GM12864 (cell line): ENCODE data around the gene C20orf144.

Experiments
- DNase-seq: peaks from one replicate; pipeline ENCODE4 v3.0.0-alpha.2; 2011; ENCODE audit warnings: low read depth
- H3K4me3 ChIP-seq: 2 replicates; pipeline ENCODE4 v1.5.1; 2011; ENCODE audit warnings: mild to moderate bottlenecking, low read depth, low read length, control low read depth
- CTCF ChIP-seq: IDR thresholded peaks from 2 replicates; pipeline ENCODE4 v1.5.1; 2011; ENCODE audit warnings: low read depth, mild to moderate bottlenecking, moderate library complexity, low read length, control low read depth, inconsistent platforms; ENCODE audit errors: missing control alignments

The C20orf144 gene

GRCh38 chr20:33701629-33702450 lies 39.7 kb downstream of the C20orf144 start:
- H3K4me3 ChIP-seq, result no peak overlapping the region
- no peak for TF ChIP-seq CTCF
- DNase-seq, result no peak

DNA sequence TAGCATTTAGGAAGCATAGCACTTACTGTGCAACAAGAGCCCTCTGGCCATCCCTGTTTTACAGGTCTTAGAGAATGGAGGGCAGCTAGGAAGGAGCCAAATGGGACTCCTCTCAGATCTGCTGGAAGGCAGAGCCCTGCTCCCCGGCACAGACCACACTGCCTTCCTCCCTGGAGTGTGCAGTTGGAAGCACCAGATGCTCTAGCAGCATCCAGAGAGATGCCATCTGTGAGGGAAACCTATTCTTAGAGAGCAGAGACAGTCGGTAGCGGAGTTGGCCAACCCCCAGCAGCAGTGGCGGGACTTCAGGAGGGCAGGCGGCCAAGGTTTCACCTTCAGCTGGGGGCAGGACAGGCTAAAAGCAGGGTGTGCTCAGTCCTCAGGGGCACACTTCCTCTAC lies 40.7 kb downstream of the C20orf144 start:
- no peak overlapping the region for H3K4me3 ChIP-seq
- DNase-seq, result no peak
- TF ChIP-seq CTCF, result no peak

DNA sequence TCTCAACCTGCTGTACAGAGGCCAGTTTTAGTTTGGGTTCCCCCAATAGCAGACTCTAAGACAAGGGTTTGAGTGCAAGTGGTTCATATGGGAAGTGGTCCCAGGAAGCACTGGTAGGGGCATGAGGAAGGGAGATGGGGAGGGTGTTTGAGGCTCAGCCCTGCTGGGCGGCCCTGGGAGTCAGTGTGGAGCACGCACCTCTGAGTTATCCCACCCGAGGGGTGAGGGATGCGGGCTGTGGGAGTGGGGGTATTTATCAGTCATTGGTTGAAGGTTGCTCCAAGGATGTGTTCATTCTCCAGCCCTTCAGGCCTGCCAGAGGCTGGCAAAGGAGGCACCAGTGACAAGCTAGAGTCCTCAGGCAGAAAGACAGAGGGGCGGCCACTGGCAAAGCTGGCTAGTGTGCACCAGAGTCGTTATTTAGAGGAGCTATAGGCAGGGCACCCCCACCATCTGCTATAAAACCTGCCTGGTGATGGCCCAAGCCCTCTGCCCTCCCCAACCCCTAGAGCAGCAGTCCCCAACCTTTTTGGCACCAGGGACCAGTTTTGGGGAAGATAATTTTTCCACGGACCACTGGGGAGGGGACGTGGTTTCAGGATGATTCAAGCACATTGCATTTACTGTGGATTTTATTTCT lies 41.5 kb downstream of the C20orf144 start:
- no peak overlapping the region for H3K4me3 ChIP-seq
- no peak for DNase-seq
- no peak for TF ChIP-seq CTCF

DNA sequence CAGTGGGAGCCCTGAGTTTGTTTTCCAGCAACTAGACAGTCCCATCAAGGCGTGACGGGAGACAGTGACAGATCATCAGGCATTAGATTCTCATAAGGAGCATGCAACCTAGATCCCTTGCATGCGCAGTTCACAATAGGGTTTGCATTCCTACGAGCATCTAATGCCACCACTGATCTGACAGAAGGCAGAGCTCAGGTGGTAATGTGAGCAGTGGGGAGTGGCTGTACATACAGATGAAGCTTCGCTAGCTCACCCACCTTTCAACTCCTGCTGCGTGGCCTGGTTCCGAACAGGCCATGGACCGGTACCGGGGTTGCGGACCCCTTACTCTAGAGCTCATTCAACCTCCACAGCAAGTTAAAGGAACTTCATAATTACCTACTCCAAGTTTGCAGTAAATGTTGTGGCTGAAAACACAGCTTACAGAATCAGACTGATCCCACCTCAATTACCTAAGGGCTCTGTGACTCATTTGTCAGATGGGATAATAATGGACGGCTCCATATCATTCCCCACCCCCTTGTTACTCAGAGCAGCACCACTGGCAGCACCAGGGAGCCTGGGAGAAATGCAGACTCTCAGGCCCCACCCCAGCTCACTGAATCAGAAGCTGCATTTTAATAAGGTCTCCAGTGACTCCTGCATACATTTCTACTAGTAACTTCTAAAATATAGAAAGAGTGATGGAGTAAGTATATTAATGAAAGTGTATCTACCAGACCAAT lies 42.2 kb downstream of the C20orf144 start:
- no peak for TF ChIP-seq CTCF
- DNase-seq, result no peak
- no peak overlapping the region for H3K4me3 ChIP-seq

DNA sequence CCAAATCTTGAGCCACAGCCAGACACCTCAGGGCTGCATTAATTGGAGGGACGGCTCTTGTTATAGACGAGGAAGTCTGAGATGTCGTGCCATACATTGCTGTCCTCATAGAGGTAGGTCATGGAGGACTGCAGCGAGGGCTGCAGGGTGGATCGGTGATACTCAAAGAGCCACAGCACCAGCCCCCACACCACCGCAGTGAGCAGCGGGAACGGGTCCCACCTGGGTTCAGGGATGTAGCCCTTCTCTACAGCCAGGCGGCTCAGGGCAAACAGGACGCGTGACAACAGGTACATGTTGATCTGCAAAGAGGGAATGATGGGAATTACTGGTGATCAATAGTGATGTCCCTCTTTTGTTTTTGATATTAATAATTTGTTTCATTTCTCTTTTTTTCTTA lies 45.5 kb downstream of the C20orf144 start:
- no peak overlapping the region for H3K4me3 ChIP-seq
- TF ChIP-seq CTCF, result no peak
- no peak for DNase-seq

- H3K4me3 ChIP-seq, result no peak overlapping the region
- DNase-seq, result no peak
- no peak for TF ChIP-seq CTCF
These were observed 47.3 kb downstream of the C20orf144 start for GRCh38 chr20:33709398-33709797.
